PC-3 (cell line): ENCODE measurements around the gene CEMP1. TPM values are rescaled to one million over a fixed set of nuclear protein-coding genes. Genes with fewer than 3 reads are reported as not detected.
A peak's percentile ranks its signal among the peaks of the same experiment; 100 is the strongest.

Experiments used
- ATAC-seq: fragments of 200-7000 bp; cut with Tn5 transposase; 2 replicates; pipeline ENCODE4 v1.9.1; 2020; ENCODE audit warnings: mild to moderate bottlenecking, moderate library complexity
- BruUV-seq: library from RNA; stranded (reverse); fragments of 400-500 nt; replicated peaks from 2 replicates; lab custom pipeline; 2021; lab: Mats Ljungman, UMichigan
- CTCF ChIA-PET: fragments of 300-600 bp; sonication (Branson Sonifier 250); formaldehyde crosslinking; loops from one replicate; lab custom pipeline; 2022; ENCODE audit warnings: antibody characterized with exemption; lab: Charles Lee
- POLR2A ChIA-PET: fragments of 300-600 bp; sonication (Branson Sonifier 250); formaldehyde crosslinking; loops from one replicate; lab custom pipeline; 2022; ENCODE audit warnings: antibody characterized with exemption; ENCODE audit not compliant: unreplicated experiment; lab: Charles Lee
- DNase-seq: peaks from one replicate; pipeline ENCODE4 v3.0.0-alpha.2; 2015
- H2AFZ ChIP-seq: fragments of 300-600 bp; sonication (generic); 2 replicates; pipeline ENCODE4 v1.6.0; 2016; ENCODE audit warnings: antibody characterized with exemption, low read length
- H3F3A ChIP-seq: fragments of 300-600 bp; sonication (generic); one replicate; pipeline ENCODE4 v1.6.0; 2017; ENCODE audit warnings: antibody characterized with exemption, low read length, control low read depth, mild to moderate bottlenecking; ENCODE audit not compliant: unreplicated experiment
- H3K27ac ChIP-seq: fragments of 300-600 bp; sonication (generic); 2 replicates; pipeline ENCODE4 v1.5.1; 2016; ENCODE audit warnings: mild to moderate bottlenecking, low read length
- H3K27me3 ChIP-seq: fragments of 300-600 bp; sonication (generic); 2 replicates; pipeline ENCODE4 v1.6.1; 2016; ENCODE audit warnings: low read length, mixed read lengths
- H3K36me3 ChIP-seq: fragments of 300-600 bp; sonication (generic); 2 replicates; pipeline ENCODE4 v1.6.1; 2016; ENCODE audit warnings: low read depth, mixed run types, low read length, mixed read lengths
- H3K4me1 ChIP-seq: fragments of 300-600 bp; sonication (generic); 2 replicates; pipeline ENCODE4 v1.5.1; 2016; ENCODE audit warnings: low read length; ENCODE audit not compliant: insufficient read depth
- H3K4me2 ChIP-seq: fragments of 300-600 bp; sonication (generic); 2 replicates; pipeline ENCODE4 v1.6.0; 2016; ENCODE audit warnings: low read length
- H3K4me3 ChIP-seq: fragments of 300-600 bp; sonication (generic); 2 replicates; pipeline ENCODE4 v1.5.1; 2016; ENCODE audit warnings: mild to moderate bottlenecking, low read length, mixed read lengths
- H3K79me2 ChIP-seq: fragments of 300-600 bp; sonication (generic); 2 replicates; pipeline ENCODE4 v1.6.1; 2017; ENCODE audit warnings: low read length, mixed read lengths
- H3K9ac ChIP-seq: fragments of 300-600 bp; sonication (generic); 2 replicates; pipeline ENCODE4 v1.6.0; 2016; ENCODE audit warnings: mild to moderate bottlenecking, low read length
- H3K9me2 ChIP-seq: fragments of 300-600 bp; sonication (generic); replicated peaks from 2 replicates; pipeline ENCODE4 v1.6.1; 2016; ENCODE audit warnings: mixed run types, low read length, mixed read lengths
- H3K9me3 ChIP-seq: fragments of 300-600 bp; sonication (generic); 2 replicates; pipeline ENCODE4 v1.6.1; 2016; ENCODE audit warnings: low read length, mixed read lengths
- H4K20me1 ChIP-seq: fragments of 300-600 bp; sonication (generic); 2 replicates; pipeline ENCODE4 v1.6.1; 2016; ENCODE audit warnings: low read length, mixed read lengths
- CTCF ChIP-seq: fragments of 300-600 bp; sonication (generic); conservative IDR thresholded peaks from 2 replicates; pipeline ENCODE4 v1.5.1; 2017; ENCODE audit warnings: antibody characterized with exemption, low read depth, mild to moderate bottlenecking, low read length
- EZH2 ChIP-seq: fragments of 300-600 bp; sonication (generic); IDR thresholded peaks from one replicate; pipeline ENCODE4 v1.6.1; 2017; ENCODE audit warnings: antibody characterized with exemption, mild to moderate bottlenecking, low read length; ENCODE audit not compliant: unreplicated experiment
- EZH2phosphoT487 ChIP-seq: fragments of 300-600 bp; sonication (generic); IDR thresholded peaks from 2 replicates; pipeline ENCODE4 v1.6.1; 2018; ENCODE audit warnings: mild to moderate bottlenecking, antibody characterized with exemption, low read length, borderline replicate concordance
- intact Hi-C: fragments of 100-400 bp; cut with micrococcal nuclease; formaldehyde crosslinking; loops from 2 replicates; pipeline ENCODE4 v1.9.0; 2023
- total RNA-seq: library from RNA; depleted of rRNA; stranded (reverse); fragments of >200 nt; gene quantifications from 2 replicates; pipeline ENCODE4 v1.2.3, GENCODE V29; 2014

The CEMP1 gene
- total RNA-seq, 1 experiment from 2014 or later = not detected

- POLR2A ChIA-PET = no interaction called here
These were observed 30.1 kb downstream of the CEMP1 start for GRCh38 chr16:2500918-2501750.

GRCh38 chr16:2500430-2500917, 30.7 kb downstream of the CEMP1 start:
- CTCF ChIA-PET = no interaction called here
- Histone ChIP-seq H3K4me1 (no peaks in the 10 kb centered on the region), H2AFZ (no peak overlapping the region), H4K20me1 (no peaks in the 10 kb centered on the region), H3K27me3 (no peaks in the 10 kb centered on the region), H3K9ac (no peak overlapping the region), H3K27ac (no peak overlapping the region), H3K4me3 (no peak overlapping the region), H3K9me2 (no peaks in the 10 kb centered on the region), H3K79me2 (no peaks in the 10 kb centered on the region), H3K9me3 (no peaks in the 10 kb centered on the region), H3K4me2 (no peak overlapping the region), H3K36me3 (no peaks in the 10 kb centered on the region), H3F3A (no peaks in the 10 kb centered on the region)
- intact Hi-C loops = no loop called here
- BruUV-seq = no TSS peak
- ATAC-seq = 0 out of 2 replicates have a peak, but pooled peaks have one; percentile 16
- TF ChIP-seq EZH2 (no peak), CTCF (no peak), EZH2phosphoT487 (no peak)
- POLR2A ChIA-PET = no interaction called here
- DNase-seq = no peak

More at GRCh38 chr16:2500918-2501750, 30.1 kb downstream of the CEMP1 start:
- Histone ChIP-seq H2AFZ (no peak overlapping the region), H4K20me1 (no peaks in the 10 kb centered on the region), H3K27ac (no peak overlapping the region), H3K36me3 (no peaks in the 10 kb centered on the region), H3K4me2 (no peak overlapping the region), H3K4me3 (no peak overlapping the region), H3F3A (no peaks in the 10 kb centered on the region), H3K79me2 (no peaks in the 10 kb centered on the region), H3K27me3 (no peaks in the 10 kb centered on the region), H3K9me3 (no peaks in the 10 kb centered on the region), H3K9ac (no peak overlapping the region), H3K9me2 (no peaks in the 10 kb centered on the region), H3K4me1 (no peaks in the 10 kb centered on the region)
- DNase-seq (peak; percentile 59), ATAC-seq (peak; percentile 88)
- intact Hi-C loops = loop anchor here (1.0 kb wide), 1 partner anchor 71 kb away; no protein-coding TSS in a partner anchor
- BruUV-seq = no TSS peak
- TF ChIP-seq CTCF = peak; percentile 87
- TF ChIP-seq EZH2phosphoT487 = no peak
- TF ChIP-seq EZH2 = no peak
- CTCF ChIA-PET = interaction anchor here (0.6 to 0.7 kb wide), 2 partner anchors 71 to 526 kb away, joined by 3 to 12 read pairs; no protein-coding TSS in a partner anchor
